ENCODE data around the gene ARMC3.

DNA sequence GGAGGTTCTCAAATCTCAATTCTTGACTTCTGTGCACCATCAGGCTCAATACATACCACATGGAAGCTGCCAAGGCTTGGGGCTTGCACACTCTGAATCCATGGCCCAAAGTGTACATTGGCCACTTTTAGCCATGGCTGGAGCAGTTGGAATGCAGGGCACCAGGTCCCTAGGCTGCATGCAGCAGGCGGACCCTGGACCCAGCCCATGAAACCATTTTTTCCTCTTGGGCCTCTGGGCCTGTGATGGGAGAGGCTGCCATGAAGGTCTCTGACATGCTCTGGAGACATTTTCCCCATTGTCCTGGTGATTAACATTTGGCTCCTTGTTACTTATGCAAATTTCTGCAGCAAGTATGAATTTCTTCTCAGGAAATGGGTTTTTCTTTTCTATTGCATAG is 19.0 kb upstream of the ARMC3 start:
- TF ChIP-seq CHD1 (IDR thresholded peaks at IDR 0.05; ENCODE audit: low read length) (no peak), CHD2 (IDR thresholded peaks at IDR 0.05; ENCODE audit: low read depth, low read length) (no peak), ZNF551 (CRISPR knock-in tag; IDR thresholded peaks at IDR 0.05) (no peak), ZNF354B (CRISPR knock-in tag; IDR thresholded peaks at IDR 0.05) (no peak), ZNF143 (CRISPR knock-in tag; IDR thresholded peaks at IDR 0.05) (no peak)

Data from K562 (cell line).